ENCODE results near the gene PTBP1. TPM values are rescaled to one million over a fixed set of nuclear protein-coding genes. Genes with fewer than 3 reads are reported as not detected.

The PTBP1 gene
- total and polyA plus RNA-seq, 9 of the 15 experiments (the other 6 are each of a cell fraction or from before 2014, with no cell fraction given), result 14.0 to 759 (median 234) TPM

DNA sequence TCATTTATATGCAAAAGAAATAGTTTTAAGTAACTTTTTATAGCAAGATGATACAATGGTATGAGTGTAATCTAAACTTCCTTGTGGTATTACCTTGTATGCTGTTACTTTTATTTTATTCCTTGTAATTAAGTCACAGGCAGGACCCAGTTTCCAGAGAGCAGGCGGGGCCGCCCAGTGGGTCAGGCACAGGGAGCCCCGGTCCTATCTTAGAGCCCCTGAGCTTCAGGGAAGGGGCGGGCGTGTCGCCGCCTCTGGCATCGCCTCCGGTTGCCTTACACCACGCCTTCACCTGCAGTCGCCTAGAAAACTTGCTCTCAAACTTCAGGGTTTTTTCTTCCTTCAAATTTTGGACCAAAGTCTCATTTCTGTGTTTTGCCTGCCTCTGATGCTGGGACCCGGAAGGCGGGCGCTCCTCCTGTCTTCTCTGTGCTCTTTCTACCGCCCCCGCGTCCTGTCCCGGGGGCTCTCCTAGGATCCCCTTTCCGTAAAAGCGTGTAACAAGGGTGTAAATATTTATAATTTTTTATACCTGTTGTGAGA lies 14.3 kb downstream of the PTBP1 start:
- Histone ChIP-seq H2AFZ (ENCODE audit: low read depth, low read length) (no peak overlapping the region), H3K4me2 (ENCODE audit: insufficient read depth, low read length) (no peak overlapping the region), H3K27me3 (ENCODE audit: control insufficient read depth in 2 of 2, insufficient read depth in 2 of 2, low read length in 2 of 2) (no peaks in the 10 kb centered on the region), H4K20me1 (replicated peaks; ENCODE audit: control insufficient read depth, insufficient read depth, low read length) (no peaks in the 10 kb centered on the region), H3K79me2 (ENCODE audit: control insufficient read depth, insufficient read depth, low read length) (peaks cover 25% of the 10 kb centered on the region), H3K27ac (ENCODE audit: extremely low read depth, low read depth, low read length) (no peak overlapping the region), H3K36me3 (ENCODE audit: control insufficient read depth, insufficient read depth, low read length) (peaks cover 86% of the 10 kb centered on the region), H3K9me3 (replicated peaks; ENCODE audit: control insufficient read depth, insufficient read depth, low read depth, low read length) (peaks cover 3% of the 10 kb centered on the region), H3K4me1 (replicated peaks in 1 of 2; ENCODE audit: control insufficient read depth in 2 of 2, insufficient read depth in 2 of 2, low read length in 2 of 2) (peaks cover 0 to 41% of the 10 kb centered on the region in 2 experiments; a peak in 2 of 5 replicates), H3K9me1 (ENCODE audit: control insufficient read depth, insufficient read depth, low read length) (no peaks in the 10 kb centered on the region), H3K9ac (ENCODE audit: insufficient read depth in 1 of 2, low read depth in 2 of 2, low read length in 2 of 2) (no peak overlapping the region), H3K4me3 (no peak overlapping the region)
- POLR2A ChIA-PET, result interaction anchor here (1.2 to 3.0 kb wide), 3 partner anchors 8 to 13 kb away, joined by 3 to 20 read pairs (median 8); no protein-coding TSS in a partner anchor
- 0 out of 3 replicates have a peak, but pooled peaks have one; percentile 6 for ATAC-seq
- peak in 2 of 4 experiments; percentile 20 to 21 for DNase-seq (ENCODE audit: extremely low read depth in 1 of 4, low spot score in 3 of 4)
- intact Hi-C loops (cut with micrococcal nuclease) (no loop called here), in situ Hi-C loops (cut with MboI) (no loop called here)
- CTCF ChIA-PET (ENCODE audit: low intra/inter-chr PET ratio), result no interaction called here
- WGBS (ENCODE audit: insufficient coverage, low coverage, missing lambda C conversion rate), result 94% methylated on average over 20 of the region's 20 CpGs
- TSS peak; percentile 65 for BruUV-seq (replicated peaks)
- FAIRE-seq, result no peak
- TF ChIP-seq SOX6 (IDR thresholded peaks at IDR 0.05) (no peak), ZNF408 (CRISPR knock-in tag; IDR thresholded peaks at IDR 0.05; ENCODE audit: low read depth) (no peak), HNRNPK (IDR thresholded peaks at IDR 0.05; ENCODE audit: low read depth, low read length, poor library complexity, severe bottlenecking) (no peak), POLR2A (conservative IDR thresholded peaks at IDR 0.05) (peak; percentile 67; the same call in 1 of the 2 replicates), CC2D1A (IDR thresholded peaks at IDR 0.05) (no peak), CTBP1 (IDR thresholded peaks at IDR 0.05; ENCODE audit: borderline replicate concordance) (no peak), RBFOX2 (IDR thresholded peaks at IDR 0.05; ENCODE audit: low read depth, low read length) (peak; percentile 28), TBP (optimal IDR thresholded peaks at IDR 0.05; ENCODE audit: low read depth, low read length) (no peak), NCOR1 (IDR thresholded peaks at IDR 0.05) (no peak), FOXM1 (IDR thresholded peaks at IDR 0.05; ENCODE audit: low read depth) (no peak), FOXM1 (CRISPR knock-in tag; IDR thresholded peaks at IDR 0.05; ENCODE audit: low read depth) (no peak), MCM7 (IDR thresholded peaks at IDR 0.05) (no peak), POLR2AphosphoS5 (IDR thresholded peaks at IDR 0.05; ENCODE audit: control insufficient read depth, insufficient read depth, low read depth, low read length) (0 out of 2 replicates have a peak, but pooled peaks have one; percentile 1)
- TF ChIP-seq, protein P1, sequence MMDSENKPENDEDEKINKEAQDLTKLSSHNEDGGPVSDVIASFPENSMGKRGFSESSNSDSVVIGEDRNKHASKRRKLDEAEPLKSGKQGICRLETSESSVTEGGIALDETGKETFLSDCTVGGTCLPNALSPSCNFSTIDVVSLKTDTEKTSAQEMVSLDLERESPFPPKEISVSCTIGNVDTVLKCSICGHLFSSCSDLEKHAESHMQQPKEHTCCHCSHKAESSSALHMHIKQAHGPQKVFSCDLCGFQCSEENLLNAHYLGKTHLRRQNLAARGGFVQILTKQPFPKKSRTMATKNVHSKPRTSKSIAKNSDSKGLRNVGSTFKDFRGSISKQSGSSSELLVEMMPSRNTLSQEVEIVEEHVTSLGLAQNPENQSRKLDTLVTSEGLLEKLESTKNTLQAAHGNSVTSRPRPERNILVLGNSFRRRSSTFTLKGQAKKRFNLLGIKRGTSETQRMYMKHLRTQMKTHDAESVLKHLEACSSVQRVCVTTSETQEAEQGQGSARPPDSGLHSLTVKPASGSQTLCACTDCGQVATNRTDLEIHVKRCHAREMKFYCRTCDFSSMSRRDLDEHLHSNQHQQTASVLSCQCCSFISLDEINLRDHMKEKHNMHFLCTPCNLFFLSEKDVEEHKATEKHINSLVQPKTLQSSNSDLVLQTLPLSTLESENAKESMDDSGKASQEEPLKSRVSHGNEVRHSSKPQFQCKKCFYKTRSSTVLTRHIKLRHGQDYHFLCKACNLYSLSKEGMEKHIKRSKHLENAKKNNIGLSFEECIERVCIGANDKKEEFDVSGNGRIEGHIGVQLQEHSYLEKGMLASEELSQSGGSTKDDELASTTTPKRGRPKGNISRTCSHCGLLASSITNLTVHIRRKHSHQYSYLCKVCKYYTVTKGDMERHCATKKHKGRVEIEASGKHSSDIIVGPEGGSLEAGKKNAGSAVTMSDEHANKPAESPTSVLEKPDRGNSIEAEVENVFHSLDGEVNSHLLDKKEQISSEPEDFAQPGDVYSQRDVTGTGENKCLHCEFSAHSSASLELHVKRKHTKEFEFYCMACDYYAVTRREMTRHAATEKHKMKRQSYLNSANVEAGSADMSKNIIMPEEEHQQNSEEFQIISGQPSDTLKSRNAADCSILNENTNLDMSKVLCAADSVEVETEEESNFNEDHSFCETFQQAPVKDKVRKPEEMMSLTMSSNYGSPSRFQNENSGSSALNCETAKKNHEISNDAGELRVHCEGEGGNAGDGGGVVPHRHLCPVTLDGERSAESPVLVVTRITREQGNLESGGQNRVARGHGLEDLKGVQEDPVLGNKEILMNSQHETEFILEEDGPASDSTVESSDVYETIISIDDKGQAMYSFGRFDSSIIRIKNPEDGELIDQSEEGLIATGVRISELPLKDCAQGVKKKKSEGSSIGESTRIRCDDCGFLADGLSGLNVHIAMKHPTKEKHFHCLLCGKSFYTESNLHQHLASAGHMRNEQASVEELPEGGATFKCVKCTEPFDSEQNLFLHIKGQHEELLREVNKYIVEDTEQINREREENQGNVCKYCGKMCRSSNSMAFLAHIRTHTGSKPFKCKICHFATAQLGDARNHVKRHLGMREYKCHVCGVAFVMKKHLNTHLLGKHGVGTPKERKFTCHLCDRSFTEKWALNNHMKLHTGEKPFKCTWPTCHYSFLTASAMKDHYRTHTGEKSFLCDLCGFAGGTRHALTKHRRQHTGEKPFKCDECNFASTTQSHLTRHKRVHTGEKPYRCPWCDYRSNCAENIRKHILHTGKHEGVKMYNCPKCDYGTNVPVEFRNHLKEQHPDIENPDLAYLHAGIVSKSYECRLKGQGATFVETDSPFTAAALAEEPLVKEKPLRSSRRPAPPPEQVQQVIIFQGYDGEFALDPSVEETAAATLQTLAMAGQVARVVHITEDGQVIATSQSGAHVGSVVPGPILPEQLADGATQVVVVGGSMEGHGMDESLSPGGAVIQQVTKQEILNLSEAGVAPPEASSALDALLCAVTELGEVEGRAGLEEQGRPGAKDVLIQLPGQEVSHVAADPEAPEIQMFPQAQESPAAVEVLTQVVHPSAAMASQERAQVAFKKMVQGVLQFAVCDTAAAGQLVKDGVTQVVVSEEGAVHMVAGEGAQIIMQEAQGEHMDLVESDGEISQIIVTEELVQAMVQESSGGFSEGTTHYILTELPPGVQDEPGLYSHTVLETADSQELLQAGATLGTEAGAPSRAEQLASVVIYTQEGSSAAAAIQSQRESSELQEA (IDR thresholded peaks at IDR 0.05; ENCODE audit: low read depth), result no peak
- TF ChIP-seq, protein P2, sequence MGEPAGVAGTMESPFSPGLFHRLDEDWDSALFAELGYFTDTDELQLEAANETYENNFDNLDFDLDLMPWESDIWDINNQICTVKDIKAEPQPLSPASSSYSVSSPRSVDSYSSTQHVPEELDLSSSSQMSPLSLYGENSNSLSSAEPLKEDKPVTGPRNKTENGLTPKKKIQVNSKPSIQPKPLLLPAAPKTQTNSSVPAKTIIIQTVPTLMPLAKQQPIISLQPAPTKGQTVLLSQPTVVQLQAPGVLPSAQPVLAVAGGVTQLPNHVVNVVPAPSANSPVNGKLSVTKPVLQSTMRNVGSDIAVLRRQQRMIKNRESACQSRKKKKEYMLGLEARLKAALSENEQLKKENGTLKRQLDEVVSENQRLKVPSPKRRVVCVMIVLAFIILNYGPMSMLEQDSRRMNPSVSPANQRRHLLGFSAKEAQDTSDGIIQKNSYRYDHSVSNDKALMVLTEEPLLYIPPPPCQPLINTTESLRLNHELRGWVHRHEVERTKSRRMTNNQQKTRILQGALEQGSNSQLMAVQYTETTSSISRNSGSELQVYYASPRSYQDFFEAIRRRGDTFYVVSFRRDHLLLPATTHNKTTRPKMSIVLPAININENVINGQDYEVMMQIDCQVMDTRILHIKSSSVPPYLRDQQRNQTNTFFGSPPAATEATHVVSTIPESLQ (CRISPR knock-in tag; IDR thresholded peaks at IDR 0.05), result no peak

All from K562 (cell line).